HepG2 (cell line): ENCODE measurements around the gene HCFC1R1. TPM values are rescaled to one million over a fixed set of nuclear protein-coding genes. Genes with fewer than 3 reads are reported as not detected.
A peak's percentile ranks its signal among the peaks of the same experiment; 100 is the strongest.
"Not testable (repeated sequence)": the region's sequence is repeated elsewhere in the genome, so short reads cannot be mapped to it uniquely, and the experiment has no call there.

ENCODE experiments used
- ATAC-seq: fragments of 200-7000 bp; cut with Tn5 transposase; 3 replicates; pipeline ENCODE4 v1.9.1; 2020; ENCODE audit warnings: mild to moderate bottlenecking, moderate library complexity
- BruUV-seq: library from RNA; stranded (reverse); fragments of 400-500 nt; replicated peaks from 2 replicates; lab custom pipeline; 2021; lab: Mats Ljungman, UMichigan
- CTCF ChIA-PET: fragments of 300-600 bp; formaldehyde crosslinking; extraction: SDS; loops from one replicate; lab custom pipeline; 2021; ENCODE audit warnings: low total read pairs, inconsistent platforms, low intra/inter-chr PET ratio; lab: Yijun Ruan, JAX
- POLR2A ChIA-PET: fragments of 350-600 bp; sonication (Branson Sonifier 250); formaldehyde crosslinking; loops from one replicate; lab custom pipeline; 2020; ENCODE audit warnings: antibody characterized with exemption, inconsistent platforms; lab: Yijun Ruan, JAX
- DNase-seq: peaks from one replicate; pipeline ENCODE4 v3.0.0-alpha.2; 2015; ENCODE audit warnings: low spot score
- FAIRE-seq: peaks from 3 replicates; lab custom pipeline; 2011; peaks lifted over from hg19 to GRCh38; lab: Jason Lieb, UNC
- H2AFZ ChIP-seq: one replicate; pipeline ENCODE4 v1.6.1; 2011; ENCODE audit warnings: low read length, inconsistent platforms
- H3K27ac ChIP-seq: fragments of 300-600 bp; 3 replicates; pipeline ENCODE4 v1.8.0; 2011; ENCODE audit warnings: mixed run types, mild to moderate bottlenecking, mixed read lengths, low read length, inconsistent platforms; ENCODE audit not compliant: insufficient read depth; ENCODE audit errors: extremely low read length
- H3K27me3 ChIP-seq, 2 experiments: fragments of 200-600 bp in 1 of 2; 2 replicates in 1 of 2; 3 replicates in 1 of 2; pipeline versions ENCODE4 v1.6.0 to v1.8.0; 2011; ENCODE audit warnings: low read length in 2 of 2, mild to moderate bottlenecking in 2 of 2, moderate library complexity in 2 of 2, inconsistent platforms in 1 of 2; ENCODE audit not compliant: insufficient read depth in 2 of 2, control insufficient read depth in 1 of 2
- H3K36me3 ChIP-seq, 2 experiments: fragments of 200-600 bp in 1 of 2; replicated peaks in 1 of 2; 2 replicates in 1 of 2; 3 replicates in 1 of 2; pipeline versions ENCODE4 v1.5.1 to v1.8.0; 2011; ENCODE audit warnings: low read length in 2 of 2, inconsistent platforms in 1 of 2; ENCODE audit not compliant: insufficient read depth in 2 of 2, control insufficient read depth in 1 of 2
- H3K4me1 ChIP-seq: 2 replicates; pipeline ENCODE4 v1.5.1; 2012; ENCODE audit warnings: low read length, inconsistent platforms; ENCODE audit not compliant: insufficient read depth
- H3K4me2 ChIP-seq: 2 replicates; pipeline ENCODE4 v1.6.0; 2011; ENCODE audit warnings: low read depth, low read length, inconsistent platforms
- H3K4me3 ChIP-seq, 3 experiments: fragments of 200-600 bp in 1 of 3; sonication (generic), shearing (Covaris generic) in 1 of 3; replicated peaks in 1 of 3; 2 replicates each; pipeline ENCODE4 v1.5.1; 2011 to 2016; ENCODE audit warnings: low read length in 3 of 3, inconsistent platforms in 2 of 3, low read depth in 2 of 3, mild to moderate bottlenecking in 2 of 3, control low read depth in 1 of 3, mixed read lengths in 1 of 3; ENCODE audit not compliant: insufficient read depth in 1 of 3
- H3K79me2 ChIP-seq: one replicate; pipeline ENCODE4 v1.6.1; 2011; ENCODE audit warnings: low read length, inconsistent platforms; ENCODE audit not compliant: insufficient read depth
- H3K9ac ChIP-seq: 2 replicates; pipeline ENCODE4 v1.6.0; 2011; ENCODE audit warnings: mild to moderate bottlenecking, low read depth, low read length, inconsistent platforms; ENCODE audit not compliant: insufficient read depth
- H3K9me3 ChIP-seq: 2 replicates; pipeline ENCODE4 v1.5.1; 2012; ENCODE audit warnings: mild to moderate bottlenecking, low read length
- H4K20me1 ChIP-seq: 2 replicates; pipeline ENCODE4 v1.6.0; 2011; ENCODE audit warnings: inconsistent platforms, mild to moderate bottlenecking, low read length, moderate library complexity; ENCODE audit not compliant: insufficient read depth
- AGO1 ChIP-seq: fragments of 200-400 bp; formaldehyde crosslinking; IDR thresholded peaks from 2 replicates; pipeline ENCODE4 v1.6.1; 2017; ENCODE audit warnings: mild to moderate bottlenecking, low read depth, low read length, moderate library complexity; ENCODE audit not compliant: poor library complexity, severe bottlenecking
- MZF1 ChIP-seq: sonication (generic); formaldehyde crosslinking; IDR thresholded peaks from 2 replicates; pipeline ENCODE4 v1.8.1; 2023; ENCODE audit warnings: mild to moderate bottlenecking, missing genetic modification reagents, borderline replicate concordance
- NFE2L1 ChIP-seq: sonication (generic); formaldehyde crosslinking; IDR thresholded peaks from 2 replicates; pipeline ENCODE4 v1.4.0; 2020; ENCODE audit warnings: missing genetic modification reagents, mild to moderate bottlenecking, borderline replicate concordance
- RELA ChIP-seq: sonication (generic); formaldehyde crosslinking; IDR thresholded peaks from 2 replicates; pipeline ENCODE4 v1.4.0; 2020; ENCODE audit warnings: missing genetic modification reagents
- SKI ChIP-seq: fragments of 450-650 bp; IDR thresholded peaks from one replicate; pipeline ENCODE4 v1.6.1; 2018; ENCODE audit warnings: mild to moderate bottlenecking; ENCODE audit not compliant: partially characterized antibody
- TARDBP ChIP-seq: sonication (generic); formaldehyde crosslinking; IDR thresholded peaks from 2 replicates; pipeline ENCODE4 v1.8.0; 2022; ENCODE audit warnings: mild to moderate bottlenecking, missing genetic modification reagents
- ZMYM3 ChIP-seq: sonication (generic); formaldehyde crosslinking; IDR thresholded peaks from 2 replicates; pipeline ENCODE4 v1.5.1; 2020; ENCODE audit warnings: mild to moderate bottlenecking, missing genetic modification reagents
- ZNF296 ChIP-seq: sonication (generic); formaldehyde crosslinking; conservative IDR thresholded peaks from 2 replicates; pipeline ENCODE4 v1.5.0; 2020; ENCODE audit warnings: mild to moderate bottlenecking, missing genetic modification reagents
- ZNF34 ChIP-seq: sonication (generic); formaldehyde crosslinking; IDR thresholded peaks from 2 replicates; pipeline ENCODE4 v1.4.0; 2020; ENCODE audit warnings: mild to moderate bottlenecking, missing genetic modification reagents, borderline replicate concordance
- ZNF614 ChIP-seq: IDR thresholded peaks from 2 replicates; pipeline ENCODE4 v1.6.1; 2018; ENCODE audit warnings: missing biosample characterization, missing genetic modification reagents, inconsistent platforms, borderline replicate concordance
- WGBS: methylation state at CpG from one replicate; pipeline ENCODE4 v1.1.6; 2017; ENCODE audit warnings: low lambda C conversion rate; 5-methylcytosine and 5-hydroxymethylcytosine counted together
- in situ Hi-C: cut with HindIII; loops from 2 replicates; pipeline ENCODE4 v1.10.0; 2017; ENCODE audit warnings: low pct_unique_long_range_greater_than_20kb; ENCODE audit not compliant: extremely low pct_ligation_motif_present
- intact Hi-C: fragments of 100-400 bp; cut with micrococcal nuclease; formaldehyde crosslinking; loops from one replicate; pipeline ENCODE4 v1.10.0; 2022; ENCODE audit not compliant: unreplicated experiment
- polyA plus RNA-seq, 8 experiments: library from polyadenylated mRNA; depleted of rRNA in 3 of 8; stranded (reverse) in 7 of 8; unstranded in 1 of 8; fragments of >200 nt; fragmentation: Illumina TruSeq in 4 of 8; extraction: Trizol in 4 of 8; gene quantifications; 2 replicates each; pipeline versions ENCODE4 v1.2.1 to v1.2.3, GENCODE V29; 2011 to 2016; ENCODE audit warnings: low read depth in 4 of 8, missing spikeins in 1 of 8, mixed read lengths in 1 of 8; ENCODE audit not compliant: insufficient read depth in 1 of 8
- total RNA-seq, 5 experiments: library from RNA; depleted of rRNA; stranded (reverse); fragments of >200 nt; fragmentation: Illumina TruSeq; extraction: Trizol; gene quantifications; 2 replicates each; pipeline ENCODE4 v1.2.3, GENCODE V29; 2016; ENCODE audit warnings: low read depth in 1 of 5
- TF ChIP-seq, protein P1 (sequence below): sonication (generic); formaldehyde crosslinking; IDR thresholded peaks from 2 replicates; pipeline ENCODE4 v1.4.0; 2020; ENCODE audit warnings: missing genetic modification reagents, borderline replicate concordance
- TF ChIP-seq, protein P2 (sequence below): sonication (generic); formaldehyde crosslinking; IDR thresholded peaks from 2 replicates; pipeline ENCODE4 v1.4.0; 2020; ENCODE audit warnings: missing genetic modification reagents

HCFC1R1 gene
- total and polyA plus RNA-seq, 2 of the 13 experiments (the other 11 are each of a cell fraction or from before 2014, with no cell fraction given): 13.8 to 16.1 TPM

DNA sequence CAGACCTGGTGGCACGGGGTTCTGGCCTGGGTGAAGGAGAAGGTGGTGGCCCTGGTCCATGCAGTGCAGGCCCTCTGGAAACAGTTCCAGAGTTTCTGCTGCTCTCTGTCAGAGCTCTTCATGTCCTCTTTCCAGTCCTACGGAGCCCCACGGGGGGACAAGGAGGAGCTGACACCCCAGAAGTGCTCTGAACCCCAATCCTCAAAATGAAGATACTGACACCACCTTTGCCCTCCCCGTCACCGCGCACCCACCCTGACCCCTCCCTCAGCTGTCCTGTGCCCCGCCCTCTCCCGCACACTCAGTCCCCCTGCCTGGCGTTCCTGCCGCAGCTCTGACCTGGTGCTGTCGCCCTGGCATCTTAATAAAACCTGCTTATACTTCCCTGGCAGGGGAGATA lies 45.4 kb upstream of the HCFC1R1 start:
- ATAC-seq, H3K4me3 ChIP-seq, FAIRE-seq, H3K9me3 ChIP-seq, H3K4me2 ChIP-seq, H2AFZ ChIP-seq, intact Hi-C loops, BruUV-seq, CTCF ChIA-PET, H3K27ac ChIP-seq, H4K20me1 ChIP-seq, H3K9ac ChIP-seq, in situ Hi-C loops, DNase-seq: not testable (repeated sequence)
- Histone ChIP-seq H3K27me3 (peaks cover 2 to 10% of the 10 kb centered on the region in 2 experiments; a peak in 4 of 5 replicates), H3K36me3 (peaks cover 9 to 16% of the 10 kb centered on the region in 2 experiments; a peak in 2 of 5 replicates), H3K4me1 (peaks cover 30% of the 10 kb centered on the region), H3K79me2 (peaks cover 17% of the 10 kb centered on the region)
- 89% methylated on average over 10 of the region's 11 CpGs for WGBS
- POLR2A ChIA-PET: interaction anchor here (2.7 to 4.4 kb wide), 2 partner anchors 9 to 18 kb away, joined by 11 to 30 read pairs; no protein-coding TSS in a partner anchor
- TF ChIP-seq AGO1: peak; percentile 82
- TF ChIP-seq, all 625 proteins: peak for 1; not testable (repeated sequence) for 624

DNA sequence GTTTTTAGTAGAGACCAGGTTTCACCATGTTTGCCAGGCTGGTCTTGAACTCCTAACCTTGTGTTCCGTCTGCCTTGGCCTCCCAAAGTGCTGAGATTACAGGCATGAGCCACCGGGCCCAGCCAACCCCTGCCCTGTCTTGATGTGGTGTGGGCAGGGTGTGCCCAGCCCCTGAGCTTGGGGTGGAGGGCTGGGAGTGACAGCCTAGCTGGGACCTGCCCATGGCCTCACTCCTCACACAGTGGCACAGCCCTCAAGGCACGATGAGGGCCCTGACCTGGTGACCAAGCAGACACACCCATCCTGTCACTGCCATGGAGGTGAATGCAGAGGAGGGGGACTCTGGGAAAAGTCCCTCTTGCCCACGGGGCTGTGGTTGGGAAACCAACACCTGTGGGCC lies 44.7 kb upstream of the HCFC1R1 start:
- ChIA-PET CTCF (no interaction called here), POLR2A (interaction anchor here (4.4 kb wide), 1 partner anchor 9 kb away, joined by 30 read pairs; no protein-coding TSS in a partner anchor)
- BruUV-seq: no TSS peak
- H3K9me3 ChIP-seq: no peaks in the 10 kb centered on the region
- in situ Hi-C loops: no loop called here
- H4K20me1 ChIP-seq: no peaks in the 10 kb centered on the region
- H3K27ac ChIP-seq: no peak overlapping the region
- FAIRE-seq: no peak
- H3K4me1 ChIP-seq: peaks cover 30% of the 10 kb centered on the region
- H3K79me2 ChIP-seq: peaks cover 17% of the 10 kb centered on the region
- H3K36me3 ChIP-seq: peaks cover 9 to 16% of the 10 kb centered on the region in 2 experiments; a peak in 2 of 5 replicates
- ATAC-seq: no peak
- no peak for DNase-seq
- H2AFZ ChIP-seq: no peak overlapping the region
- H3K27me3 ChIP-seq: peaks cover 0 to 4% of the 10 kb centered on the region in 2 experiments; a peak in 3 of 5 replicates
- no peak overlapping the region for H3K4me2 ChIP-seq
- 100% methylated on average over 3 of the region's 4 CpGs for WGBS
- intact Hi-C loops: no loop called here
- no peak overlapping the region for H3K4me3 ChIP-seq
- no peak overlapping the region for H3K9ac ChIP-seq
- TF ChIP-seq ZNF614 (CRISPR knock-in tag): no peak
- no peak for TF ChIP-seq ZNF296
- TF ChIP-seq, protein P1, sequence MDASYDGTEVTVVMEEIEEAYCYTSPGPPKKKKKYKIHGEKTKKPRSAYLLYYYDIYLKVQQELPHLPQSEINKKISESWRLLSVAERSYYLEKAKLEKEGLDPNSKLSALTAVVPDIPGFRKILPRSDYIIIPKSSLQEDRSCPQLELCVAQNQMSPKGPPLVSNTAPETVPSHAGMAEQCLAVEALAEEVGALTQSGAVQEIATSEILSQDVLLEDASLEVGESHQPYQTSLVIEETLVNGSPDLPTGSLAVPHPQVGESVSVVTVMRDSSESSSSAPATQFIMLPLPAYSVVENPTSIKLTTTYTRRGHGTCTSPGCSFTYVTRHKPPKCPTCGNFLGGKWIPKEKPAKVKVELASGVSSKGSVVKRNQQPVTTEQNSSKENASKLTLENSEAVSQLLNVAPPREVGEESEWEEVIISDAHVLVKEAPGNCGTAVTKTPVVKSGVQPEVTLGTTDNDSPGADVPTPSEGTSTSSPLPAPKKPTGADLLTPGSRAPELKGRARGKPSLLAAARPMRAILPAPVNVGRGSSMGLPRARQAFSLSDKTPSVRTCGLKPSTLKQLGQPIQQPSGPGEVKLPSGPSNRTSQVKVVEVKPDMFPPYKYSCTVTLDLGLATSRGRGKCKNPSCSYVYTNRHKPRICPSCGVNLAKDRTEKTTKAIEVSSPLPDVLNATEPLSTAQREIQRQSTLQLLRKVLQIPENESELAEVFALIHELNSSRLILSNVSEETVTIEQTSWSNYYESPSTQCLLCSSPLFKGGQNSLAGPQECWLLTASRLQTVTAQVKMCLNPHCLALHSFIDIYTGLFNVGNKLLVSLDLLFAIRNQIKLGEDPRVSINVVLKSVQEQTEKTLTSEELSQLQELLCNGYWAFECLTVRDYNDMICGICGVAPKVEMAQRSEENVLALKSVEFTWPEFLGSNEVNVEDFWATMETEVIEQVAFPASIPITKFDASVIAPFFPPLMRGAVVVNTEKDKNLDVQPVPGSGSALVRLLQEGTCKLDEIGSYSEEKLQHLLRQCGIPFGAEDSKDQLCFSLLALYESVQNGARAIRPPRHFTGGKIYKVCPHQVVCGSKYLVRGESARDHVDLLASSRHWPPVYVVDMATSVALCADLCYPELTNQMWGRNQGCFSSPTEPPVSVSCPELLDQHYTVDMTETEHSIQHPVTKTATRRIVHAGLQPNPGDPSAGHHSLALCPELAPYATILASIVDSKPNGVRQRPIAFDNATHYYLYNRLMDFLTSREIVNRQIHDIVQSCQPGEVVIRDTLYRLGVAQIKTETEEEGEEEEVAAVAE (CRISPR knock-in tag): no peak
- no peak for TF ChIP-seq NFE2L1
- TF ChIP-seq SKI: no peak
- TF ChIP-seq, protein P2, sequence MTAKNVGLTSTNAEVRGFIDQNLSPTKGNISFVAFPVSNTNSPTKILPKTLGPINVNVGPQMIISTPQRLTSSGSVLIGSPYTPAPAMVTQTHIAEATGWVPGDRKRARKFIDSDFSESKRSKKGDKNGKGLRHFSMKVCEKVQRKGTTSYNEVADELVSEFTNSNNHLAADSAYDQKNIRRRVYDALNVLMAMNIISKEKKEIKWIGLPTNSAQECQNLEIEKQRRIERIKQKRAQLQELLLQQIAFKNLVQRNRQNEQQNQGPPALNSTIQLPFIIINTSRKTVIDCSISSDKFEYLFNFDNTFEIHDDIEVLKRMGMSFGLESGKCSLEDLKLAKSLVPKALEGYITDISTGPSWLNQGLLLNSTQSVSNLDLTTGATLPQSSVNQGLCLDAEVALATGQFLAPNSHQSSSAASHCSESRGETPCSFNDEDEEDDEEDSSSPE (CRISPR knock-in tag): no peak
- no peak for TF ChIP-seq TARDBP (CRISPR knock-in tag)
- no peak for TF ChIP-seq ZNF34 (CRISPR knock-in tag)
- TF ChIP-seq ZMYM3 (CRISPR knock-in tag): no peak
- TF ChIP-seq RELA (CRISPR knock-in tag): no peak
- TF ChIP-seq MZF1 (CRISPR knock-in tag): no peak
